ENCODE data around the gene SPOP.

DNA sequence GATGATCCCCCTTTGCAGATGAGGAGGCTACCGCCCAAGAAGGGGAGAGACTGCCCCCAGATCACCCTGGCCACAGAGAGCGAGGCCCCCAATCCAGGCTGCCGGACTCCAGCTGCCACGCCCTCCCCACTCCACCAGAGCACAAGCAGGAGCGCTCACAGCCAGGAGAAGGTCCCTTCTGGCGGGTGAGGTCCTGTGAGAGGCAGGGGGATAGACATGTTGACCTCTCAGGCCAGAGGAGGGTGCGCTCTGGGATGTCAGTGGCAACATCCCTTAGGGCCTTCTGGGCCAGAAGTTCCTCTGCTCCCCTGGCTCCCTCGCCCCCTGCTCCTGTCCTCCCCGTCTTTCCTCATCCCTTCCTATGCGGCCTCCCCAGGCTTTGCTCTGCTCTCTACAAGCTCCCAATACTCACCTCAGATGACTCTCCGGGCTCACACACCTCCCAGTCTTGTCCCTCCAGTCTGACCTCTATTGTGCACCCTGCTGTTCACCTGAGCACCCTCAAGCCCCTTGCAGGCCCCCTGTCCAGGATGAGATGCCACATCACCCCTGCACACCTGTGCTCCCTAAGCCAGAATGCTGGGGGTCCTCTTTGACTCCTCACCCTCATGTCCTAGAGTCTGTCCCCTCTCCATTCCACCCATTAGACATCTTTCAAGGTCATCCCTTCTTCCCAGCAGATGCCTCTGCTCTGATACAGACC lies 107.2 kb downstream of the SPOP start:
- TF ChIP-seq, protein P1, sequence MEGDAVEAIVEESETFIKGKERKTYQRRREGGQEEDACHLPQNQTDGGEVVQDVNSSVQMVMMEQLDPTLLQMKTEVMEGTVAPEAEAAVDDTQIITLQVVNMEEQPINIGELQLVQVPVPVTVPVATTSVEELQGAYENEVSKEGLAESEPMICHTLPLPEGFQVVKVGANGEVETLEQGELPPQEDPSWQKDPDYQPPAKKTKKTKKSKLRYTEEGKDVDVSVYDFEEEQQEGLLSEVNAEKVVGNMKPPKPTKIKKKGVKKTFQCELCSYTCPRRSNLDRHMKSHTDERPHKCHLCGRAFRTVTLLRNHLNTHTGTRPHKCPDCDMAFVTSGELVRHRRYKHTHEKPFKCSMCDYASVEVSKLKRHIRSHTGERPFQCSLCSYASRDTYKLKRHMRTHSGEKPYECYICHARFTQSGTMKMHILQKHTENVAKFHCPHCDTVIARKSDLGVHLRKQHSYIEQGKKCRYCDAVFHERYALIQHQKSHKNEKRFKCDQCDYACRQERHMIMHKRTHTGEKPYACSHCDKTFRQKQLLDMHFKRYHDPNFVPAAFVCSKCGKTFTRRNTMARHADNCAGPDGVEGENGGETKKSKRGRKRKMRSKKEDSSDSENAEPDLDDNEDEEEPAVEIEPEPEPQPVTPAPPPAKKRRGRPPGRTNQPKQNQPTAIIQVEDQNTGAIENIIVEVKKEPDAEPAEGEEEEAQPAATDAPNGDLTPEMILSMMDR (IDR thresholded peaks at IDR 0.05; ENCODE audit: borderline replicate concordance, extremely low read depth, low read length, poor library complexity, severe bottlenecking) = no peak
- TF ChIP-seq EZH2 (IDR thresholded peaks at IDR 0.05; ENCODE audit: borderline replicate concordance, low read depth, low read length, severe bottlenecking) = no peak
